CD4-positive, alpha-beta T cell (primary cell): ENCODE measurements around the gene SORCS2. TPM values are rescaled to one million over a fixed set of nuclear protein-coding genes. Genes with fewer than 3 reads are reported as not detected.

ENCODE experiments used
- ATAC-seq: fragments of 200-7000 bp; cut with Tn5 transposase; one replicate; pipeline ENCODE4 v1.10.0; 2022; ENCODE audit warnings: mild to moderate bottlenecking; ENCODE audit not compliant: poor library complexity
- CTCF ChIA-PET: fragments of 350-600 bp; sonication (Branson Sonifier 250); formaldehyde crosslinking; loops from one replicate; lab custom pipeline; 2021; ENCODE audit warnings: antibody characterized with exemption, inconsistent platforms; lab: Charles Lee
- POLR2A ChIA-PET: fragments of 350-600 bp; sonication (Branson Sonifier 250); formaldehyde crosslinking; loops from one replicate; lab custom pipeline; 2021; ENCODE audit warnings: antibody characterized with exemption, inconsistent platforms; lab: Charles Lee
- DNase-seq, 14 experiments: peaks; one replicate each; pipeline ENCODE4 v3.0.0-alpha.2; 2013 to 2020; ENCODE audit warnings: mixed read lengths in 2 of 14
- H3K27ac ChIP-seq, 2 donors: one replicate each; pipeline versions ENCODE4 v1.5.1 to v1.7.0; 2013; ENCODE audit warnings: low read length in 2 of 2, low read depth in 1 of 2, mild to moderate bottlenecking in 1 of 2
- H3K27me3 ChIP-seq, 2 experiments: 1 replicate in 1 of 2; 2 replicates in 1 of 2; pipeline versions ENCODE4 v1.6.1 to v1.7.0; 2013; ENCODE audit warnings: low read length in 2 of 2, control low read depth in 1 of 2, mild to moderate bottlenecking in 1 of 2, moderate library complexity in 1 of 2; ENCODE audit not compliant: insufficient read depth in 2 of 2, control insufficient read depth in 1 of 2
- H3K36me3 ChIP-seq: one replicate; pipeline ENCODE4 v1.6.1; 2013; ENCODE audit warnings: low read length, control low read depth; ENCODE audit not compliant: insufficient read depth
- H3K4me1 ChIP-seq: one replicate; pipeline ENCODE4 v1.6.1; 2013; ENCODE audit warnings: low read length, control low read depth; ENCODE audit not compliant: insufficient read depth
- H3K4me3 ChIP-seq: one replicate; pipeline ENCODE4 v1.5.1; 2013; ENCODE audit warnings: mild to moderate bottlenecking, low read length, moderate library complexity
- H3K9me3 ChIP-seq, 2 experiments: 1 replicate in 1 of 2; 2 replicates in 1 of 2; pipeline versions ENCODE4 v1.6.1 to v1.7.0; 2013; ENCODE audit warnings: low read length in 2 of 2, mild to moderate bottlenecking in 2 of 2, control low read depth in 1 of 2, moderate library complexity in 1 of 2; ENCODE audit not compliant: control insufficient read depth in 1 of 2, insufficient read depth in 1 of 2
- H3K27ac Mint-ChIP-seq: one replicate; pipeline ENCODE4 v1.8.0; 2020; ENCODE audit warnings: mixed read lengths
- H3K27me3 Mint-ChIP-seq: one replicate; pipeline ENCODE4 v1.8.0; 2021; ENCODE audit warnings: mixed read lengths
- H3K36me3 Mint-ChIP-seq: one replicate; pipeline ENCODE4 v1.8.0; 2021; ENCODE audit warnings: low read depth, mixed read lengths
- H3K4me1 Mint-ChIP-seq: one replicate; pipeline ENCODE4 v1.8.0; 2021; ENCODE audit warnings: low read depth, mixed read lengths
- H3K4me3 Mint-ChIP-seq: one replicate; pipeline ENCODE4 v1.8.0; 2020; ENCODE audit warnings: mild to moderate bottlenecking, mixed read lengths
- H3K9me3 Mint-ChIP-seq: one replicate; pipeline ENCODE4 v1.8.0; 2020; ENCODE audit warnings: mixed read lengths
- intact Hi-C, 2 experiments: fragments of 100-400 bp; cut with DNase I in 1 of 2; cut with micrococcal nuclease in 1 of 2; formaldehyde crosslinking; loops; one replicate each; pipeline versions ENCODE4 v1.15.1 to v1.9.0; 2023 to 2025; cut with DNase I, micrococcal nuclease
- total RNA-seq, 174 experiments: library from RNA in 2 of 174; stranded (reverse) in 2 of 174; gene quantifications; one replicate each; pipeline ENCODE4 v1.2.3 and lab custom pipeline; 2021 to 2026
- TF ChIP-seq, protein P1 (sequence below): fragments of 200-600 bp; IDR thresholded peaks from one replicate; pipeline ENCODE4 v1.8.0; 2022; ENCODE audit warnings: antibody characterized with exemption, mild to moderate bottlenecking

The SORCS2 gene
- total RNA-seq, 2 experiments from 2014 or later = not detected

DNA sequence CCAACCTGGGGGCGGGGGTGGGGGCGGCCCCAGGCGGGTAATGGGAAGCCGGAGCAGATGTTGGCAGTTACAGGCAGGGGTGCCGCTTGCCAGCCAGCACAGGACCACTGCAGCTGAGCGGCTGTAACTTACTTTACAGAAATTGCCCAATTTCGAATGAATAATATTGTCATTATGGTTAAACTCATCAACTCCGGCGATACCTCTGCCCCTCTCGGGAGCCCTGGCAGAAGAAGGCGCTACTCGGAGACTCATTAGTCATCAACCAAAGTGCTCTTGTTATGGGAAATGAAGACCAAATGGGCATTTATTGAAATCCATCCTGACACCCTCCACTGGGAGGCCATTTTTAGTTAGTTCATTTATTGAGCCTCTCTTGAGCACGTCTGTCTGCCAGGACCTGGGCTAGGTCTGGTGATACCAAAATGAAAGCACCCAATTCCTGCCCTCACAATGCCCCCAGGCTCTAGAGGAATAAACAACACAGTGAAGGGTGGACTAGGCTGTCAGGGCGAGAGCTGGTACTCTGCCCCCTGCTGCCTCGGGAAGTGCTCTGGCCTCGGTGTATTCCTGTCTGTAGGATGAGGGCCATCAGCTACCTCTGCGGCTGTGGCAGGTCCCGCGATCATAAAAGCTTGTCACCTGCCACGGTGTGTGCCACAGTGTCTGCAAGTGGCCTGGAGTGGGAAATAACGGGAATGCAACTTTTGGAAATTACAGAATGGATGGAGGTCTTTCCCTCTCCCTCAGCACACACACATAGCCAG lies 401.5 kb downstream of the SORCS2 start:
- Mint-ChIP-seq H3K36me3 (no peaks in the 10 kb centered on the region), H3K27me3 (peaks cover 19% of the 10 kb centered on the region), H3K4me1 (no peaks in the 10 kb centered on the region), H3K27ac (no peak overlapping the region), H3K9me3 (no peaks in the 10 kb centered on the region), H3K4me3 (no peak overlapping the region)
- ChIA-PET CTCF (no interaction called here), POLR2A (no interaction called here)
- H3K4me3 ChIP-seq = no peak overlapping the region
- DNase-seq = no peak
- H3K27me3 ChIP-seq = peaks cover 7 to 10% of the 10 kb centered on the region in 2 experiments
- H3K9me3 ChIP-seq = peaks cover 0 to 14% of the 10 kb centered on the region in 2 experiments
- no peaks in the 10 kb centered on the region for H3K36me3 ChIP-seq
- intact Hi-C loops = no loop called here
- H3K4me1 ChIP-seq = no peaks in the 10 kb centered on the region
- TF ChIP-seq, protein P1, sequence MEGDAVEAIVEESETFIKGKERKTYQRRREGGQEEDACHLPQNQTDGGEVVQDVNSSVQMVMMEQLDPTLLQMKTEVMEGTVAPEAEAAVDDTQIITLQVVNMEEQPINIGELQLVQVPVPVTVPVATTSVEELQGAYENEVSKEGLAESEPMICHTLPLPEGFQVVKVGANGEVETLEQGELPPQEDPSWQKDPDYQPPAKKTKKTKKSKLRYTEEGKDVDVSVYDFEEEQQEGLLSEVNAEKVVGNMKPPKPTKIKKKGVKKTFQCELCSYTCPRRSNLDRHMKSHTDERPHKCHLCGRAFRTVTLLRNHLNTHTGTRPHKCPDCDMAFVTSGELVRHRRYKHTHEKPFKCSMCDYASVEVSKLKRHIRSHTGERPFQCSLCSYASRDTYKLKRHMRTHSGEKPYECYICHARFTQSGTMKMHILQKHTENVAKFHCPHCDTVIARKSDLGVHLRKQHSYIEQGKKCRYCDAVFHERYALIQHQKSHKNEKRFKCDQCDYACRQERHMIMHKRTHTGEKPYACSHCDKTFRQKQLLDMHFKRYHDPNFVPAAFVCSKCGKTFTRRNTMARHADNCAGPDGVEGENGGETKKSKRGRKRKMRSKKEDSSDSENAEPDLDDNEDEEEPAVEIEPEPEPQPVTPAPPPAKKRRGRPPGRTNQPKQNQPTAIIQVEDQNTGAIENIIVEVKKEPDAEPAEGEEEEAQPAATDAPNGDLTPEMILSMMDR = no peak
- no peak for ATAC-seq
- H3K27ac ChIP-seq = no peak overlapping the region

DNA sequence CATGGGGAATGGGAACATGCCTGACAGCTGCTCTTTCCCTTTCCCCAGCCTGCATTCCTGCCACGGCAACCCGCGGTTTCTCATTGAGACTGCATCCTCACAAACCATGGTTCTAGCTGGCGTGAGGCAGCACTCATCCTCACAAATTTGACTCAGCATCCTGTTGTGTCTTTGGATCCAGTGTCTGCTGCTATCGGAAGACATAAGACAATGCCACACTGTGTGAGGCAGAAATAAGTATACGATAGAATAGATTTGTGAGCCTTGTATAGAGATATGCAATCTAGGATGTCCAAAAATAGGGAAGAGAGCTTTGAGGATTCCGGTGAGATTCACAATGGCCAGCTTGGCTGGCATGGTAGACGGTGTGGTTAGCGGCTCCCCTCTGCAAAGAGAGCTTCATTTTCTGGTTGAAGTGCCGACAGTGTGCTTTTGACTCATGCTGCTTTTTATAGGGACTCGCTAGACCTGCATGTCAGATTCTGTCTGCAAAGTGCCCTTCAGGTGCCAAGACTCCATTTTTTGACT lies 403.7 kb downstream of the SORCS2 start:
- TF ChIP-seq, protein P1 = no peak
- H3K4me1 ChIP-seq = no peaks in the 10 kb centered on the region
- CTCF ChIA-PET = no interaction called here
- no peak overlapping the region for H3K4me3 Mint-ChIP-seq
- no peaks in the 10 kb centered on the region for H3K4me1 Mint-ChIP-seq
- H3K27me3 ChIP-seq = peaks cover 7 to 9% of the 10 kb centered on the region in 2 experiments
- H3K9me3 Mint-ChIP-seq = no peaks in the 10 kb centered on the region
- no peak overlapping the region for H3K27ac Mint-ChIP-seq
- H3K36me3 Mint-ChIP-seq = no peaks in the 10 kb centered on the region
- ATAC-seq (no peak), DNase-seq (no peak)
- POLR2A ChIA-PET = no interaction called here
- peaks cover 10% of the 10 kb centered on the region for H3K27me3 Mint-ChIP-seq
- no peak overlapping the region for H3K27ac ChIP-seq
- no peaks in the 10 kb centered on the region for H3K36me3 ChIP-seq
- H3K4me3 ChIP-seq = no peak overlapping the region
- intact Hi-C loops = no loop called here
- H3K9me3 ChIP-seq = peaks cover 0 to 17% of the 10 kb centered on the region in 2 experiments

DNA sequence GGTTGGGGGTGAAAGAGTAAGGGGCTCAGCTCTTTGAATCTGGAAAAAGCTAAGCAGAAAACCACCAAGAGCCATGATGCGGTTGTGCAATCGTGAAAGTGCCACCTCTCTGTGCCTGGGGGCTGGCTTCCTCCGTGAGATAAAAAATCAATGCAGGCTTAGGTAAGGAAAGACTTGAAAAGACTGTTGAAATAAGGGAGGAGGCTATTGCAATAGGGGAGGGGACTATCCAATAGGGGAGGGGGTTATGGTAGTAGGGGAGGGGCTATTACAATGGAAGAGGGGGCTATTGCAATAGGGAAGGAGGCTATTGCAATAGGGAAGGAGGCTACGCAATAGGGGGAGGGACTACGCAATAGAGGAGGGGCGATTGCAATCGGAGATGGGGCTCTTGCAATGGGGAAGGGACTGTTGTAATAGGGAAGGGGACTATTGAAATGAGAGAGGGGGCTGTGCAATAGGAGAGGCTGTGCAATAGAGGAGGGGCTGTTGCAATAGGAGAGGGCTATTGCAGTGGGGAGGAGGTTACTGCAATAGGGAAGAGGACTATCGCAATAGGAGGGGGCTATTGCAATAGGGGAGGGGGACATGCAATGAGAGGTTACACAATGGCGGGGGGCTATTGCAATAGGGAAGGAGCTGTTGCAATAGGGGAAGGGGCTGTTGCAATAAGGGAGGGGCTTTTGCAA lies 404.7 kb downstream of the SORCS2 start:
- no peaks in the 10 kb centered on the region for H3K36me3 ChIP-seq
- no peak overlapping the region for H3K27ac Mint-ChIP-seq
- H3K27me3 Mint-ChIP-seq = peaks cover 10% of the 10 kb centered on the region
- intact Hi-C loops = no loop called here
- CTCF ChIA-PET = no interaction called here
- no peak overlapping the region for H3K4me3 Mint-ChIP-seq
- peaks cover 7 to 9% of the 10 kb centered on the region in 2 experiments for H3K27me3 ChIP-seq
- H3K4me3 ChIP-seq = no peak overlapping the region
- H3K27ac ChIP-seq = no peak overlapping the region
- no peaks in the 10 kb centered on the region for H3K36me3 Mint-ChIP-seq
- TF ChIP-seq, protein P1 = no peak
- H3K4me1 Mint-ChIP-seq = no peaks in the 10 kb centered on the region
- no peaks in the 10 kb centered on the region for H3K4me1 ChIP-seq
- H3K9me3 ChIP-seq = peaks cover 0 to 16% of the 10 kb centered on the region in 2 experiments
- ATAC-seq (no peak), DNase-seq (no peak)
- no peaks in the 10 kb centered on the region for H3K9me3 Mint-ChIP-seq
- POLR2A ChIA-PET = no interaction called here
